ENCODE measurements around the gene MEPCE. TPM values are rescaled to one million over a fixed set of nuclear protein-coding genes. Genes with fewer than 3 reads are reported as not detected.
A peak's percentile ranks its signal among the peaks of the same experiment; 100 is the strongest.

The MEPCE gene
- polyA plus RNA-seq, 6 donors from 2014 or later, result 10.9 to 24.6 (median 19.5) TPM

DNA sequence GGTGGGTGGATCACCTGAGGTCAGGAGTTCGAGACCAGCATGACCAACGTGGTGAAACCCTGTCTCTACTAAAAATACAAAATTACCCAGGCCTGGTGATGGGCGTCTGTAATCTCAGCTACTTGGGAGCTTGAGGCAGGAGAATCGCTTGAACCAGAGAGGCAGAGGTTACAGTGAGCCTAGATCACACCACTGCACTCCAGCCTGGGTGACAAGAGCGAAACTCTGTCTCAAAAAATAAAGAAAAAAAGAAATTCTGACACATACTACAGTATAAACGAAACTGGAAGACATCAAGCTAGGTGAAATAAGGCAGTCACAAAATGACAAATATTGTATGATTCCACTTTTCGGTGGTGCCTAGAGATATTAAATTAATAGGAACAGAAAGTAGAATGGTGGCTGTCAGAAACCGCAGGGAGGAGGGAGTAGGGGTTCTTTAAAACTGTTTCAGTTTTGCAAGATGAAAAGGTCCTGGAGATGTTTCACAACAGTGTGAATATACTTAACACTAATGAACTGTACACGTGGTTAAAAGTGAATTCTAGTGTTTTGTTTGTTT is 33.1 kb upstream of the MEPCE start:
- ATAC-seq (ENCODE audit: low read depth in 2 of 2) (peak; percentile 92 to 95), DNase-seq (peak; percentile 77)
- Mint-ChIP-seq H3K4me3 (peak overlapping the region; percentile 12 to 90 (median 82)), H3K9me3 (no peaks in the 10 kb centered on the region), H3K27ac (peak overlapping the region; percentile 91 to 99 (median 98)), H3K36me3 (peaks cover 0 to 4% of the 10 kb centered on the region in 2 donors), H3K4me1 (peaks cover 41 to 64% (median 54%) of the 10 kb centered on the region in 3 donors), H3K27me3 (no peaks in the 10 kb centered on the region)

DNA sequence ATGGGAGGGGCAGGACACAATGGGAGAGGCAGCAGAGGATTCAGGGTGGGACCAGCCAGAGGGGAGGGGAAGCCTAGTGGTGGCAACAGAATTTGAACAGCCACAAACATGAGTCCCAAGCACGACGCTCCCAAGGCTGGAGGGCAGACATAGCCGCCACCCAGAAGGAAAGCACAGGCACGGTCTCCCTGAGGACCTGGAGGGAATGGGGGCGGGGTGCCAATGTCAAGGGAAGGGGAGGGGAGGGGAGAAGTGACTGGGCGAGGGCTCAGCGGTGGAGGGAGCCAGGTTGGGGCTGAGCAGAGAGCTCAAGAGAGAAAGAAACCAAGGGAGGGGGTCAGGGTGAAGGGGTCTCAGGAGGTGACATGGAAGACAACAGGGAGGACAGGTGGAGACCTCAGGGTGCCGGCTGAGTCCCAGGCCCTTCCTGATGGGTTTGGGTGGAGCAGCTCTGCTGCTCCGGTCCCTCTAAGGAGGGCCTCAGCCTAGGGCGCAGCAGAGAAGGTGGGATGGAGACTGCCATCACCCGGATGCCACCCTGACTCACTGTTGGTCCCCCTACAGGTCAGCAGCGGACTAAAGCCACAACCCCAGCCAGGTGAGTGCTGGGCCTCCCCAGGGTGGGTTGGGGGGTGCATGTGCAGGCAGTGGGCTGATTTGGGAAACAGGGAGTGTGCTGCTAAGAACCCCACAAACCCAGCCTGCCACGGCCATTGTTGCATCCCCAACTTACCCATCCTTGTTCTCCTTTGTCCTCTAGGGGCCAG is 32.1 kb upstream of the MEPCE start:
- H3K27me3 Mint-ChIP-seq, result no peaks in the 10 kb centered on the region
- DNase-seq (no peak), ATAC-seq (ENCODE audit: low read depth in 2 of 2) (no peak)
- H3K4me3 Mint-ChIP-seq, result peak overlapping the region in 6 of 8 donors; percentile 33 to 89 (median 78)
- H3K36me3 Mint-ChIP-seq, result peaks cover 0 to 12% of the 10 kb centered on the region in 2 donors
- peaks cover 37 to 55% (median 50%) of the 10 kb centered on the region in 3 donors for H3K4me1 Mint-ChIP-seq
- no peaks in the 10 kb centered on the region for H3K9me3 Mint-ChIP-seq
- peak overlapping the region; percentile 83 to 99 (median 98) for H3K27ac Mint-ChIP-seq

DNA sequence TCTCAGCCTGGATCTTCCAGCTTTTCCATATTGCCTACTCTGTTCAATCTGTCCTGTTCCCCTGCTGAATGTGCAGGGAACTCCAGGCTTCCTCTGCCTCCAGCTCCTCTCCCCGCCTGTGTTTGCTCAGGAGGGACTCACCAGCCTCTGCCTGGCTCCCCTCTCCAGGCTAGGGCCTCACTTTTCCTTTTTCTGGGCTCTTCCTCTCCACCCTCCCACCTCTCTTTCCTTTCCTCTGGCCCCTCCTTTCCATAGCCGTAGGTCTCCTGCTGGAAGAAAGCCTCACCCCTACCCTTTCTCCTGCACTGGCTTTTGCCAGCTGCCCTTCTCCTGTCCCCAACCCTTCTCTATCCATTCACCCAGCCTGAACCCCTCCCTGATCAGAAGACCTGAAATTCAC is 31.4 kb upstream of the MEPCE start:
- no peak for DNase-seq
- peak overlapping the region in 1 of 8 donors; percentile 45 for H3K4me3 Mint-ChIP-seq
- peaks cover 34 to 47% (median 43%) of the 10 kb centered on the region in 3 donors for H3K4me1 Mint-ChIP-seq
- H3K9me3 Mint-ChIP-seq, result no peaks in the 10 kb centered on the region
- H3K36me3 Mint-ChIP-seq, result peaks cover 0 to 12% of the 10 kb centered on the region in 2 donors
- H3K27ac Mint-ChIP-seq, result peak overlapping the region in 5 of 6 donors; percentile 33 to 91 (median 64)
- ATAC-seq (ENCODE audit: low read depth in 2 of 2), result no peak
- no peaks in the 10 kb centered on the region for H3K27me3 Mint-ChIP-seq

GRCh38 chr7:100400041-100400440 is 29.6 kb upstream of the MEPCE start:
- H3K27ac Mint-ChIP-seq, result peak overlapping the region in 2 of 6 donors; percentile 18 to 23
- no peak overlapping the region for H3K4me3 Mint-ChIP-seq
- H3K27me3 Mint-ChIP-seq, result no peaks in the 10 kb centered on the region
- no peaks in the 10 kb centered on the region for H3K9me3 Mint-ChIP-seq
- ATAC-seq (ENCODE audit: low read depth in 2 of 2) (no peak), DNase-seq (no peak)
- peaks cover 24 to 37% (median 33%) of the 10 kb centered on the region in 3 donors for H3K4me1 Mint-ChIP-seq
- H3K36me3 Mint-ChIP-seq, result peaks cover 0 to 12% of the 10 kb centered on the region in 2 donors

- Mint-ChIP-seq H3K36me3 (peaks cover 0 to 12% of the 10 kb centered on the region in 2 donors), H3K4me3 (no peak overlapping the region), H3K27me3 (no peaks in the 10 kb centered on the region), H3K9me3 (no peaks in the 10 kb centered on the region), H3K27ac (peak overlapping the region in 3 of 6 donors; percentile 18 to 75 (median 69)), H3K4me1 (peaks cover 21 to 34% (median 33%) of the 10 kb centered on the region in 3 donors)
- no peak for ATAC-seq (ENCODE audit: low read depth in 2 of 2)
- DNase-seq, result no peak
Observed at GRCh38 chr7:100400656-100401055, 29.0 kb upstream of the MEPCE start.

DNA sequence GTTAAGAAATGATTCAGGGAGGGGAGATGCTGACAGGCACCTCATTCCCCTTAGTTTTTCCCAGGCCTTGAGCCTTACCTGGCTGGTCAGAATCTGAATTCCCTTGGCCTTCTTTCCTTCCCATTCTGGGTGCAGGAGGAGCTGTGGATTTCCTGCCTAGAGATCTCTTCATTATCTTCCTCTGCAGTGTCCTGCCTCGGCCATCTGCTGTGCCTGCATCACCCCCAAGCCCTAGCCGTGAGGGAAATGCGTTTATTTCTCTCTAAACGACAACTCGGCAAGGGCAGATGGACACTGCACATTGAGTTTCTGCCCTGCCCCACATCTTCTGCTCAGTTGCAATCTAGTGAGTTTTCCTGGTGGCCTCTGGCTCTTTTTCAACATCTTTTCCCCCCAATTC is 27.8 kb upstream of the MEPCE start:
- no peak overlapping the region for H3K4me3 Mint-ChIP-seq
- no peaks in the 10 kb centered on the region for H3K27me3 Mint-ChIP-seq
- ATAC-seq (ENCODE audit: low read depth in 2 of 2) (no peak), DNase-seq (no peak)
- H3K27ac Mint-ChIP-seq, result peak overlapping the region in 5 of 6 donors; percentile 25 to 83 (median 49)
- H3K36me3 Mint-ChIP-seq, result peaks cover 0 to 12% of the 10 kb centered on the region in 2 donors
- peaks cover 18 to 27% (median 26%) of the 10 kb centered on the region in 3 donors for H3K4me1 Mint-ChIP-seq
- no peaks in the 10 kb centered on the region for H3K9me3 Mint-ChIP-seq

GRCh38 chr7:100402241-100402640 is 27.4 kb upstream of the MEPCE start:
- Mint-ChIP-seq H3K27ac (peak overlapping the region in 4 of 6 donors; percentile 25 to 83 (median 52)), H3K4me1 (peaks cover 18 to 27% (median 22%) of the 10 kb centered on the region in 3 donors), H3K27me3 (no peaks in the 10 kb centered on the region), H3K4me3 (no peak overlapping the region), H3K36me3 (peaks cover 0 to 12% of the 10 kb centered on the region in 2 donors), H3K9me3 (no peaks in the 10 kb centered on the region)
- ATAC-seq (ENCODE audit: low read depth in 2 of 2) (no peak), DNase-seq (no peak)

- DNase-seq (no peak), ATAC-seq (ENCODE audit: low read depth in 2 of 2) (no peak)
- Mint-ChIP-seq H3K27me3 (no peaks in the 10 kb centered on the region), H3K4me1 (peaks cover 0 to 11% (median 10%) of the 10 kb centered on the region in 3 donors), H3K4me3 (no peak overlapping the region), H3K27ac (peak overlapping the region in 1 of 6 donors; percentile 16), H3K36me3 (peaks cover 0 to 6% of the 10 kb centered on the region in 2 donors), H3K9me3 (no peaks in the 10 kb centered on the region)
Observed at GRCh38 chr7:100406767-100407166, 22.9 kb upstream of the MEPCE start.

GRCh38 chr7:100407285-100408180 is 22.1 kb upstream of the MEPCE start:
- Mint-ChIP-seq H3K36me3 (no peaks in the 10 kb centered on the region), H3K9me3 (no peaks in the 10 kb centered on the region), H3K27ac (peak overlapping the region in 5 of 6 donors; percentile 7 to 59 (median 31)), H3K4me1 (peaks cover 0 to 16% (median 11%) of the 10 kb centered on the region in 3 donors), H3K27me3 (no peaks in the 10 kb centered on the region), H3K4me3 (no peak overlapping the region)
- DNase-seq, result peak; percentile 72
- ATAC-seq (ENCODE audit: low read depth in 2 of 2), result peak; percentile 92 to 95

DNA sequence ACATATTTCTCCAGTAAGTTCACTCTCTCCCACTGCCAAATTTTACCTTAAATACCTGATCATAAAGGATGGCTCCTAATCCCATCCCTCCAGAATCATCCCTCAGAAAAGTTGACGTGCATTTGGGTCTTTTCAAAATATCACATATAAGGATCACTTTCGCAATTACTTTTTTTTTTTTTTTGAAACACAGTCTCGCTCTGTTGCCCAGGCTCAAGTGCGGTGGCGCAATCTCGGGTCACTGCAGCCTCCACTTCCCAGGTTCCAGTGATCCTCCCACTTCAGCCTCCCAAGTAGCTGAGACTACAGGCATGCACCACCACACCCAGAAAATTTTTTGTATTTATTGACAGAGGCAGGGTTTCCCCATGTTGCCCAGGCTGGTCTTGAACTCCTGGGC is 18.5 kb upstream of the MEPCE start:
- Mint-ChIP-seq H3K4me1 (peaks cover 9 to 28% (median 24%) of the 10 kb centered on the region in 3 donors), H3K27ac (peak overlapping the region in 2 of 6 donors; percentile 27 to 39), H3K9me3 (no peaks in the 10 kb centered on the region), H3K4me3 (no peak overlapping the region), H3K27me3 (no peaks in the 10 kb centered on the region), H3K36me3 (peaks cover 5 to 8% of the 10 kb centered on the region in 2 donors)
- ATAC-seq (ENCODE audit: low read depth in 2 of 2) (no peak), DNase-seq (no peak)

- no peaks in the 10 kb centered on the region for H3K9me3 Mint-ChIP-seq
- H3K27ac Mint-ChIP-seq, result peak overlapping the region; percentile 0 to 74 (median 16)
- peaks cover 9 to 18% (median 13%) of the 10 kb centered on the region in 3 donors for H3K4me1 Mint-ChIP-seq
- peak overlapping the region in 3 of 8 donors; percentile 4 to 54 (median 44) for H3K4me3 Mint-ChIP-seq
- ATAC-seq (ENCODE audit: low read depth in 2 of 2), result peak; percentile 40 to 41
- DNase-seq, result no peak
- peaks cover 5 to 8% of the 10 kb centered on the region in 2 donors for H3K36me3 Mint-ChIP-seq
- no peaks in the 10 kb centered on the region for H3K27me3 Mint-ChIP-seq
Observed at GRCh38 chr7:100413346-100413745, 16.3 kb upstream of the MEPCE start.

- Mint-ChIP-seq H3K9me3 (no peaks in the 10 kb centered on the region), H3K4me3 (peak overlapping the region in 1 of 8 donors; percentile 44), H3K27me3 (no peaks in the 10 kb centered on the region), H3K36me3 (peaks cover 5 to 8% of the 10 kb centered on the region in 2 donors), H3K27ac (peak overlapping the region in 2 of 6 donors; percentile 22 to 24), H3K4me1 (peaks cover 9 to 18% (median 13%) of the 10 kb centered on the region in 3 donors)
- DNase-seq (no peak), ATAC-seq (ENCODE audit: low read depth in 2 of 2) (peak; percentile 68 to 70)
Observed at GRCh38 chr7:100413889-100414288, 15.7 kb upstream of the MEPCE start.

- Mint-ChIP-seq H3K4me3 (no peak overlapping the region), H3K4me1 (peaks cover 9 to 18% (median 13%) of the 10 kb centered on the region in 3 donors), H3K36me3 (peaks cover 5 to 8% of the 10 kb centered on the region in 2 donors), H3K27ac (peak overlapping the region in 1 of 6 donors; percentile 57), H3K9me3 (no peaks in the 10 kb centered on the region), H3K27me3 (no peaks in the 10 kb centered on the region)
- ATAC-seq (ENCODE audit: low read depth in 2 of 2), result no peak
- no peak for DNase-seq
Observed at GRCh38 chr7:100415448-100415847, 14.2 kb upstream of the MEPCE start.
